Measurements from ENCODE around the gene PLA2G1B. TPM values are rescaled to one million over a fixed set of nuclear protein-coding genes. Genes with fewer than 3 reads are reported as not detected.
"Not testable (repeated sequence)": the region's sequence is repeated elsewhere in the genome, so short reads cannot be mapped to it uniquely, and the experiment has no call there.

Gene PLA2G1B
- total RNA-seq, 4 donors from 2014 or later = not detected

- no peaks in the 10 kb centered on the region for H3K9me3 ChIP-seq
- no peak overlapping the region for H3K4me3 ChIP-seq
- H3K4me1 ChIP-seq = no peaks in the 10 kb centered on the region
- peaks cover 24% of the 10 kb centered on the region for H3K27me3 ChIP-seq
- no peak overlapping the region for H3K27ac ChIP-seq
- 55 to 100% methylated on average over 1 to 7 of the region's 10 CpGs for WGBS, 2 donors (ENCODE audit: low coverage in 1 of 2)
- H3K36me3 ChIP-seq = no peaks in the 10 kb centered on the region
- TF ChIP-seq POLR2AphosphoS5 (IDR thresholded peaks at IDR 0.05) (no peak), POLR2A (IDR thresholded peaks at IDR 0.05) (no peak), CTCF (IDR thresholded peaks at IDR 0.05) (no peak), EP300 (IDR thresholded peaks at IDR 0.05) (no peak)
- ATAC-seq = no peak
Measured at GRCh38 chr12:120343039-120343537, 15.5 kb upstream of the PLA2G1B start.

GRCh38 chr12:120342175-120343038 lies 14.8 kb upstream of the PLA2G1B start:
- H3K27ac ChIP-seq = no peak overlapping the region
- H3K9me3 ChIP-seq = no peaks in the 10 kb centered on the region
- ATAC-seq = no peak
- H3K4me3 ChIP-seq = no peak overlapping the region
- peaks cover 24% of the 10 kb centered on the region for H3K27me3 ChIP-seq
- TF ChIP-seq POLR2A (IDR thresholded peaks at IDR 0.05) (no peak), POLR2AphosphoS5 (IDR thresholded peaks at IDR 0.05) (no peak), EP300 (IDR thresholded peaks at IDR 0.05) (no peak), CTCF (IDR thresholded peaks at IDR 0.05) (no peak)
- WGBS, 2 donors (ENCODE audit: low coverage in 1 of 2) = 43 to 56% methylated on average over 1 to 6 of the region's 30 CpGs
- H3K36me3 ChIP-seq = no peaks in the 10 kb centered on the region
- H3K4me1 ChIP-seq = no peaks in the 10 kb centered on the region

- no peak for ATAC-seq
- 58% methylated on average over 2 of the region's 4 CpGs; no CpG with 5 or more reads in 1 of the 2 donors for WGBS, 2 donors (ENCODE audit: low coverage in 1 of 2)
- no peak for TF ChIP-seq EP300 (IDR thresholded peaks at IDR 0.05)
- no peak for TF ChIP-seq POLR2AphosphoS5 (IDR thresholded peaks at IDR 0.05)
- TF ChIP-seq POLR2A (IDR thresholded peaks at IDR 0.05) = no peak
- no peak for TF ChIP-seq CTCF (IDR thresholded peaks at IDR 0.05)
- no peaks in the 10 kb centered on the region for H3K36me3 ChIP-seq
- no peak overlapping the region for H3K4me3 ChIP-seq
- no peaks in the 10 kb centered on the region for H3K4me1 ChIP-seq
- no peaks in the 10 kb centered on the region for H3K9me3 ChIP-seq
- H3K27me3 ChIP-seq = peaks cover 24% of the 10 kb centered on the region
- H3K27ac ChIP-seq = no peak overlapping the region
Measured at GRCh38 chr12:120339256-120339655, 11.7 kb upstream of the PLA2G1B start.

- Histone ChIP-seq H3K27me3 (peaks cover 21% of the 10 kb centered on the region), H3K4me1 (no peaks in the 10 kb centered on the region), H3K27ac (no peak overlapping the region), H3K4me3 (no peak overlapping the region), H3K9me3 (no peaks in the 10 kb centered on the region), H3K36me3 (no peaks in the 10 kb centered on the region)
- ATAC-seq = no peak
- 80% methylated on average over 1 to 2 of the region's 2 CpGs for WGBS, 2 donors (ENCODE audit: low coverage in 1 of 2)
- TF ChIP-seq EP300 (IDR thresholded peaks at IDR 0.05) (no peak), POLR2A (IDR thresholded peaks at IDR 0.05) (no peak), CTCF (IDR thresholded peaks at IDR 0.05) (no peak), POLR2AphosphoS5 (IDR thresholded peaks at IDR 0.05) (no peak)
Measured at GRCh38 chr12:120337730-120338129, 10.2 kb upstream of the PLA2G1B start.

GRCh38 chr12:120336392-120336791 lies 8.8 kb upstream of the PLA2G1B start:
- not testable (repeated sequence) for H3K4me3 ChIP-seq, H3K27me3 ChIP-seq, H3K27ac ChIP-seq, H3K9me3 ChIP-seq, H3K36me3 ChIP-seq, H3K4me1 ChIP-seq, ATAC-seq
- WGBS, 2 donors (ENCODE audit: low coverage in 1 of 2) = 83 to 100% methylated on average over 2 of the region's 2 CpGs

Data from gastroesophageal sphincter (tissue), 4 donors.